ENCODE measurements around the gene MACROD2. TPM values are rescaled to one million over a fixed set of nuclear protein-coding genes. Genes with fewer than 3 reads are reported as not detected.

MACROD2 gene
- total RNA-seq, 4 donors from 2014 or later: 1.8 to 4.8 (median 2.9) TPM

GRCh38 chr20:16058268-16058667 lies 2063.0 kb downstream of the MACROD2 start:
- DNase-seq: no peak
- no peaks in the 10 kb centered on the region for H3K36me3 ChIP-seq
- no peaks in the 10 kb centered on the region for H3K27me3 ChIP-seq
- H3K27ac ChIP-seq: no peak overlapping the region
- no peak overlapping the region for H3K4me3 ChIP-seq
- TF ChIP-seq POLR2A (IDR thresholded peaks at IDR 0.05): no peak
- TF ChIP-seq, protein P1, sequence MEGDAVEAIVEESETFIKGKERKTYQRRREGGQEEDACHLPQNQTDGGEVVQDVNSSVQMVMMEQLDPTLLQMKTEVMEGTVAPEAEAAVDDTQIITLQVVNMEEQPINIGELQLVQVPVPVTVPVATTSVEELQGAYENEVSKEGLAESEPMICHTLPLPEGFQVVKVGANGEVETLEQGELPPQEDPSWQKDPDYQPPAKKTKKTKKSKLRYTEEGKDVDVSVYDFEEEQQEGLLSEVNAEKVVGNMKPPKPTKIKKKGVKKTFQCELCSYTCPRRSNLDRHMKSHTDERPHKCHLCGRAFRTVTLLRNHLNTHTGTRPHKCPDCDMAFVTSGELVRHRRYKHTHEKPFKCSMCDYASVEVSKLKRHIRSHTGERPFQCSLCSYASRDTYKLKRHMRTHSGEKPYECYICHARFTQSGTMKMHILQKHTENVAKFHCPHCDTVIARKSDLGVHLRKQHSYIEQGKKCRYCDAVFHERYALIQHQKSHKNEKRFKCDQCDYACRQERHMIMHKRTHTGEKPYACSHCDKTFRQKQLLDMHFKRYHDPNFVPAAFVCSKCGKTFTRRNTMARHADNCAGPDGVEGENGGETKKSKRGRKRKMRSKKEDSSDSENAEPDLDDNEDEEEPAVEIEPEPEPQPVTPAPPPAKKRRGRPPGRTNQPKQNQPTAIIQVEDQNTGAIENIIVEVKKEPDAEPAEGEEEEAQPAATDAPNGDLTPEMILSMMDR (IDR thresholded peaks at IDR 0.05): no peak
- H3K9me3 ChIP-seq: no peaks in the 10 kb centered on the region
- 80 to 95% methylated on average over 3 of the region's 3 CpGs for WGBS, 2 donors
- intact Hi-C loops (cut with DNase I): no loop called here
- H3K4me1 ChIP-seq: no peaks in the 10 kb centered on the region

DNA sequence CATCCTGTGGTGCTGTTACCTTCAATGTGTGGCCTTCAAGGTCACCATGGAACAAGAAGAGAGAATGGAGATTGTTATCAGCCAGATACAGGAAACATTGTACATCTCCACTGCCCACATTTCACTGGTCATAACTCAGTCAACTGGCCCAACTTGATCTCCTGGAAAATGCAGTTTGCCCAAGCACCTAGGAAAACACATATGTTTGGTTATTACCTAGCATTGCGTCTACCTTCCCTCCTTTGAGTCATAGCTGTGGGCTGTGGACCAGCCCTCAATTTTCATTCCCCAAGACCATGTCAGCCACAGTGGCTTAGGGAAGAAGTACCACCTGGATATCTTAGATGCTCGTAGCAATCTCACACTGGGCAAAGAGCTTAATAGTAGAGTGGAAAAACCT lies 2064.5 kb downstream of the MACROD2 start:
- 81% methylated on average over 2 of the region's 2 CpGs for WGBS, 2 donors
- Histone ChIP-seq H3K27ac (no peak overlapping the region), H3K4me1 (peaks cover 0 to 7% (median 0%) of the 10 kb centered on the region in 3 donors), H3K36me3 (no peaks in the 10 kb centered on the region), H3K9me3 (no peaks in the 10 kb centered on the region), H3K27me3 (no peaks in the 10 kb centered on the region), H3K4me3 (no peak overlapping the region)
- TF ChIP-seq POLR2A (IDR thresholded peaks at IDR 0.05): no peak
- TF ChIP-seq, protein P1 (IDR thresholded peaks at IDR 0.05): no peak
- no peak for DNase-seq
- intact Hi-C loops (cut with DNase I): no loop called here

DNA sequence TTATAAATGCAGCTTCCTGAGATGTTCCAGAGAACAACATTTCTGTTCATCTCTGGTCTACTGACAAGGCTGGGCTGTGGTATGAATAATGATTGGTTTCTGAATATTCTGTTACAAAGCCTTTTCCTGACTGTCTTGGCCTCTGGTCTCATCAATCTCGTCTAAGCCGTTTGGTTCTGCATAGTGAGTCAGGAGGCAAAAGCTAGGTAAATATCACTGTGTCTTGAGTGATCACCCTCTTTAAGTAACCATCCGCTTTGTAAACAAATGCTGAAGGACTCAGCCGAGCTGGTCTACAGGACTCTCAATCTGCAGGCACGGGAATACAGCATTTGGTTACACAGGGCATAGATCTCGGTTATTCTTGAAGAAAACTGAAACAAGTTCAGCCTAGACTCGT lies 2066.0 kb downstream of the MACROD2 start:
- WGBS, 2 donors: 71 to 72% methylated on average over 7 of the region's 7 CpGs
- TF ChIP-seq, protein P1 (IDR thresholded peaks at IDR 0.05): no peak
- no peak for TF ChIP-seq POLR2A (IDR thresholded peaks at IDR 0.05)
- H3K4me1 ChIP-seq: peaks cover 0 to 12% (median 0%) of the 10 kb centered on the region in 3 donors

DNA sequence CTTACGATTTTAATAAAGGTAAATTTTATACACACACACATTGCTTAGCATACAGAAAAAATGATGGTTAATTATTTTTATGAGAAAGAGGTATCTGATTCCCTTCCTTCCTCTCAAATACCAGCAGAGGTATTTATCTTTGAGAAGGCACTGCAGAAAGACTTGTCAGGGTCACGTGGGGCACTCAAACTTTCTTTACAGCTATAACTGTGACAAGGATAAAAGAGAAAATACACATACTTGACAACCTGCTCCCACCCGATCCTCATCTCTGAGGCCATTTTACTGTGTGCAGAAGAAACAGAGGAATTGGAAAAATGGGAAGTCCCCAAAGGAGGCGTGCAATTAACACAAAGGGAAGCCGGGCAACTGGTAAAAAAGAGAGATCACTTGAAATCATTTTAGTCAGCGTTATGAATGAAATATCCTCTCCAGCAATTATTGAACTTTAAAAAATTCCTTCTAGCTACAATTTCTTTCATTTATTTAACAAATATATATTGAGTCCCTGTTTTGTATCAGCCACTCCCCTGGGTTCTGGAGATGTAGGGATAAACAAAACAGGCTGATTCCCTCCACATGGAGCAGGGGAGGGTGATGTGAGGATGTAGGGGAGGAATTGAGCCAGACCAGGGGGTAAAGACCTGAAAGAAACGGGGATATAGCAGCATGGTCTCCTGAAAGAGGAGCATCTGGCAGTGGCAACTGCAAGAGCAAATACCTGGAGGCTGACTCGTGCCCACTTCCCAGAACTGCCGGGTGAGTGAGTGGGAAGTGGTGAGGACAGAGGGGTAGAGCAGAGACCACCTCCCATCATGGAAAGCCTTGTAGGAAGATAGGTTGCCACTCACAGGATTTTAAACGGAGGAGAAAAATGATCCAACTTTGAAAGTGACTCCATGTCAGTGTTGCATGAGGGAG lies 2067.6 kb downstream of the MACROD2 start:
- DNase-seq: no peak
- WGBS, 2 donors: 69 to 73% methylated on average over 10 of the region's 10 CpGs
- Histone ChIP-seq H3K4me3 (no peak overlapping the region), H3K27ac (no peak overlapping the region), H3K27me3 (no peaks in the 10 kb centered on the region), H3K9me3 (no peaks in the 10 kb centered on the region), H3K36me3 (no peaks in the 10 kb centered on the region), H3K4me1 (peaks cover 0 to 12% (median 0%) of the 10 kb centered on the region in 3 donors)
- intact Hi-C loops (cut with DNase I): no loop called here
- TF ChIP-seq, protein P1 (IDR thresholded peaks at IDR 0.05): no peak
- TF ChIP-seq POLR2A (IDR thresholded peaks at IDR 0.05): no peak

More for the DNA sequence above, 2066.0 kb downstream of the MACROD2 start:
- Histone ChIP-seq H3K4me3 (no peak overlapping the region), H3K9me3 (no peaks in the 10 kb centered on the region), H3K36me3 (no peaks in the 10 kb centered on the region), H3K27ac (no peak overlapping the region), H3K27me3 (no peaks in the 10 kb centered on the region)
- no peak for DNase-seq
- intact Hi-C loops (cut with DNase I): no loop called here

DNA sequence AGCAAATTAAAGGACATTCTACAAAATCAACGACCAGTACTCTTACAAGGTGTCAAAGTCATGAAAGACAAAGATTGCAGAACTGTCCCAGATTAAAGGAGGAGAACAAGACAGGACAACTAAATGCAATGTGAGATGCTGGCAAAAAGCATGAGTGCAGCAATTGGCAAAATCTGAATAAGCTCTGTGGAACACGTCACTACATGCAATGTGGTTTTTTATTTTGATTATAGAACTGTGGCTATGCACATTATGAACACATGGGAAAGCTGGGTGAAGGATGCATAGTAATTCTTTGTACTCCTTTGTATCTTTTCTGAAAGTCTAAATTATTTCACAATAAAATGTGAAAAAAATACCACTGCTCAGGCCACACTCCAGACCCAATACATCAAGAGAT lies 2068.6 kb downstream of the MACROD2 start:
- TF ChIP-seq, protein P1 (IDR thresholded peaks at IDR 0.05): no peak
- no peak for TF ChIP-seq POLR2A (IDR thresholded peaks at IDR 0.05)
- no peak overlapping the region for H3K27ac ChIP-seq
- no peaks in the 10 kb centered on the region for H3K9me3 ChIP-seq
- H3K27me3 ChIP-seq: no peaks in the 10 kb centered on the region
- H3K4me3 ChIP-seq: no peak overlapping the region
- no peaks in the 10 kb centered on the region for H3K36me3 ChIP-seq
- 28 to 43% methylated on average over 2 of the region's 2 CpGs for WGBS, 2 donors
- peaks cover 0 to 12% (median 0%) of the 10 kb centered on the region in 3 donors for H3K4me1 ChIP-seq
- intact Hi-C loops (cut with DNase I): no loop called here
- no peak for DNase-seq
